ENCODE data around the gene FHOD1.

FHOD1 gene

GRCh38 chr16:67281536-67282446, 34.5 kb upstream of the FHOD1 start:
- no peak for DNase-seq (ENCODE audit: low read depth, low spot score)
- H3K4me3 ChIP-seq (ENCODE audit: low read depth, low read length) = no peak overlapping the region
- in situ Hi-C loops (cut with HindIII; ENCODE audit: low sequenced_read_pairs) = no loop called here
- no peak for TF ChIP-seq CTCF (IDR thresholded peaks at IDR 0.05; ENCODE audit: low read depth, low read length)

- in situ Hi-C loops (cut with HindIII; ENCODE audit: low sequenced_read_pairs) = no loop called here
- TF ChIP-seq CTCF (IDR thresholded peaks at IDR 0.05; ENCODE audit: low read depth, low read length) = no peak
- no peak overlapping the region for H3K4me3 ChIP-seq (ENCODE audit: low read depth, low read length)
- no peak for DNase-seq (ENCODE audit: low read depth, low spot score)
Measured at GRCh38 chr16:67280090-67281015, 33.1 kb upstream of the FHOD1 start.

GRCh38 chr16:67279296-67280089, 32.2 kb upstream of the FHOD1 start, which contains the start of gene PLEKHG4:
TSS of gene PLEKHG4 (plus strand) at chr16:67279532. CDS start at chr16:67280045, 513 bp downstream.
- DNase-seq (ENCODE audit: low read depth, low spot score) = peak; percentile 71

GRCh38 chr16:67278773-67279295, 31.6 kb upstream of the FHOD1 start:
- TF ChIP-seq CTCF (IDR thresholded peaks at IDR 0.05; ENCODE audit: low read depth, low read length) = peak; percentile 43
- DNase-seq (ENCODE audit: low read depth, low spot score) = no peak
- peak overlapping the region; percentile 46 for H3K4me3 ChIP-seq (ENCODE audit: low read depth, low read length)
- in situ Hi-C loops (cut with HindIII; ENCODE audit: low sequenced_read_pairs) = no loop called here

More at GRCh38 chr16:67279296-67280089, 32.2 kb upstream of the FHOD1 start, which contains the start of gene PLEKHG4:
- in situ Hi-C loops (cut with HindIII; ENCODE audit: low sequenced_read_pairs) = no loop called here
- peak; percentile 47 for TF ChIP-seq CTCF (IDR thresholded peaks at IDR 0.05; ENCODE audit: low read depth, low read length)
- peak within 1 kb of the TSS; percentile 46 for H3K4me3 ChIP-seq (ENCODE audit: low read depth, low read length)

- peak overlapping the region; percentile 46 for H3K4me3 ChIP-seq (ENCODE audit: low read depth, low read length)
- in situ Hi-C loops (cut with HindIII; ENCODE audit: low sequenced_read_pairs) = no loop called here
- DNase-seq (ENCODE audit: low read depth, low spot score) = peak; percentile 85
- no peak for TF ChIP-seq CTCF (IDR thresholded peaks at IDR 0.05; ENCODE audit: low read depth, low read length)
Measured at GRCh38 chr16:67277999-67278772, 30.9 kb upstream of the FHOD1 start.
